AG04449 (cell line): Measurements from ENCODE around the gene GBP1.

Experiments used
- CTCF ChIA-PET: fragments of 350-600 bp; formaldehyde crosslinking; extraction: SDS; loops from one replicate; lab custom pipeline; 2021; ENCODE audit warnings: antibody characterized with exemption; lab: Yijun Ruan, JAX
- POLR2A ChIA-PET: fragments of 400-600, 350-600 bp; formaldehyde crosslinking; extraction: SDS; loops from one replicate; lab custom pipeline; 2020; ENCODE audit warnings: antibody characterized with exemption, inconsistent platforms; lab: Yijun Ruan, JAX
- DNase-seq: peaks from one replicate; pipeline ENCODE4 v3.0.0-alpha.2; 2010; ENCODE audit warnings: low read depth, low spot score
- H3K4me3 ChIP-seq: 2 replicates; pipeline ENCODE4 v1.5.1; 2011; ENCODE audit warnings: low read depth, mild to moderate bottlenecking, control low read depth, low read length
- CTCF ChIP-seq: IDR thresholded peaks from one replicate; pipeline ENCODE4 v1.5.1; 2011; ENCODE audit warnings: mild to moderate bottlenecking, moderate library complexity, low read length, control low read depth, inconsistent platforms; ENCODE audit not compliant: insufficient read depth; ENCODE audit errors: missing control alignments

The GBP1 gene

GRCh38 chr1:89065079-89065868 lies at the start of gene GBP1:
Gene GBP1, minus strand, starts transcription at chr1:89065208. Its CDS starts 1,974 bp downstream, at chr1:89063234.
- TF ChIP-seq CTCF, result no peak
- POLR2A ChIA-PET, result interaction anchor here (1.2 kb wide), 1 partner anchor 43 kb away, joined by 4 read pairs; the partner anchor contains the start of gene GBP3
- H3K4me3 ChIP-seq, result peak within 1 kb of the TSS; percentile 69
- peak; percentile 61 for DNase-seq
- CTCF ChIA-PET, result interaction anchor here (0.7 to 0.9 kb wide), 2 partner anchors 82 to 293 kb away, joined by 3 read pairs; no protein-coding TSS in a partner anchor

- no peak overlapping the region for H3K4me3 ChIP-seq
- ChIA-PET CTCF (no interaction called here), POLR2A (no interaction called here)
- TF ChIP-seq CTCF, result no peak
- DNase-seq, result no peak
Measured at GRCh38 chr1:89114662-89115061, 49.7 kb upstream of the GBP1 start.

GRCh38 chr1:89112871-89113613 lies 48.0 kb upstream of the GBP1 start:
- no peak for DNase-seq
- ChIA-PET CTCF (no interaction called here), POLR2A (no interaction called here)
- H3K4me3 ChIP-seq, result no peak overlapping the region
- no peak for TF ChIP-seq CTCF

GRCh38 chr1:89104687-89105086 lies 39.7 kb upstream of the GBP1 start:
- ChIA-PET POLR2A (no interaction called here), CTCF (no interaction called here)
- no peak for TF ChIP-seq CTCF

GRCh38 chr1:89104147-89104546 lies 39.1 kb upstream of the GBP1 start:
- ChIA-PET CTCF (interaction anchor here (0.9 to 1.0 kb wide), 2 partner anchors 17 to 18 kb away, joined by 3 read pairs; no protein-coding TSS in a partner anchor), POLR2A (no interaction called here)
- no peak overlapping the region for H3K4me3 ChIP-seq
- TF ChIP-seq CTCF, result no peak
- no peak for DNase-seq

More at GRCh38 chr1:89104687-89105086, 39.7 kb upstream of the GBP1 start:
- H3K4me3 ChIP-seq, result no peak overlapping the region
- no peak for DNase-seq

- ChIA-PET POLR2A (no interaction called here), CTCF (no interaction called here)
- DNase-seq, result no peak
- TF ChIP-seq CTCF, result no peak
- no peak overlapping the region for H3K4me3 ChIP-seq
Measured at GRCh38 chr1:89102021-89102420, 37.0 kb upstream of the GBP1 start.
